K562 (cell line): ENCODE data around the gene DCXR. TPM values are rescaled to one million over a fixed set of nuclear protein-coding genes. Genes with fewer than 3 reads are reported as not detected.

Experiments
- CHD2 ChIP-seq: IDR thresholded peaks from 2 replicates; pipeline ENCODE4 v1.6.1; 2011; ENCODE audit warnings: low read depth, low read length
- CTBP1 ChIP-seq: fragments of 450-650 bp; IDR thresholded peaks from 2 replicates; pipeline ENCODE4 v1.6.1; 2016; ENCODE audit warnings: borderline replicate concordance
- CTCF ChIP-seq, 3 experiments: IDR thresholded peaks in 2 of 3; conservative IDR thresholded peaks in 1 of 3; 2 replicates each; pipeline ENCODE4 v1.5.1; 2011 to 2012; ENCODE audit warnings: low read length in 3 of 3, mild to moderate bottlenecking in 3 of 3, control low read depth in 2 of 3, improper control_type of control experiment in 1 of 3, inconsistent platforms in 1 of 3, low read depth in 1 of 3, mixed read lengths in 1 of 3, moderate library complexity in 1 of 3; ENCODE audit not compliant: insufficient read depth in 2 of 3
- EGR1 ChIP-seq: fragments of 450-650 bp; conservative IDR thresholded peaks from 2 replicates; pipeline ENCODE4 v1.6.1; 2017; ENCODE audit warnings: mild to moderate bottlenecking
- ETV6 ChIP-seq, 3 experiments: fragments of 150-350 bp in 1 of 3; sonication (generic) in 1 of 3; formaldehyde crosslinking in 1 of 3; IDR thresholded peaks; 2 replicates each; pipeline versions ENCODE4 v1.6.1 to v1.8.0; 2014 to 2022; ENCODE audit warnings: borderline replicate concordance in 2 of 3, low read depth in 2 of 3, antibody characterized with exemption in 1 of 3, low read length in 1 of 3, mild to moderate bottlenecking in 1 of 3, missing genetic modification reagents in 1 of 3
- LEF1 ChIP-seq: fragments of 450-650 bp; IDR thresholded peaks from 2 replicates; pipeline ENCODE4 v1.6.1; 2016; ENCODE audit warnings: mild to moderate bottlenecking
- MTA1 ChIP-seq: fragments of 450-650 bp; IDR thresholded peaks from 2 replicates; pipeline ENCODE4 v1.6.1; 2017; ENCODE audit warnings: borderline replicate concordance
- MYC ChIP-seq, 2 experiments: fragments of 250-450 bp in 1 of 2; sonication (Bioruptor Pico) in 1 of 2; IDR thresholded peaks; 2 replicates each; pipeline versions ENCODE4 v1.5.1 to v1.6.1; 2012 to 2021; ENCODE audit warnings: low read depth in 2 of 2, borderline replicate concordance in 1 of 2, improper control_type of control experiment in 1 of 2, low read length in 1 of 2, mild to moderate bottlenecking in 1 of 2, moderate library complexity in 1 of 2
- MYNN ChIP-seq, 2 experiments: sonication (generic); formaldehyde crosslinking in 1 of 2; IDR thresholded peaks; 2 replicates each; pipeline versions ENCODE4 v1.5.0 to v1.6.1; 2016 to 2020; ENCODE audit warnings: antibody characterized with exemption in 1 of 2, missing genetic modification reagents in 1 of 2
- NEUROD1 ChIP-seq: fragments of 150-350 bp; IDR thresholded peaks from 2 replicates; pipeline ENCODE4 v1.6.1; 2014; ENCODE audit warnings: borderline replicate concordance, low read length, low read depth; ENCODE audit not compliant: partially characterized antibody
- PRPF4 ChIP-seq: fragments of 200-400 bp; formaldehyde crosslinking; IDR thresholded peaks from one replicate; pipeline ENCODE4 v1.6.1; 2017; ENCODE audit warnings: low read length, low read depth, mild to moderate bottlenecking; ENCODE audit not compliant: insufficient read depth, poor library complexity, severe bottlenecking
- SIN3B ChIP-seq: fragments of 450-650 bp; IDR thresholded peaks from 2 replicates; pipeline ENCODE4 v1.6.1; 2017; ENCODE audit warnings: low read depth, mild to moderate bottlenecking, moderate library complexity
- SOX6 ChIP-seq: fragments of 450-650 bp; IDR thresholded peaks from 2 replicates; pipeline ENCODE4 v1.6.1; 2014; ENCODE audit warnings: mild to moderate bottlenecking
- SUPT5H ChIP-seq: fragments of 450-650 bp; IDR thresholded peaks from 2 replicates; pipeline ENCODE4 v1.6.1; 2016
- TARDBP ChIP-seq: fragments of 450-650 bp; IDR thresholded peaks from 2 replicates; pipeline ENCODE4 v1.6.1; 2016
- TOE1 ChIP-seq, 2 experiments: fragments of 450-650 bp in 1 of 2; sonication (generic) in 1 of 2; formaldehyde crosslinking in 1 of 2; IDR thresholded peaks; 2 replicates each; pipeline versions ENCODE4 v1.7.1 to v1.8.0; 2016 to 2022; ENCODE audit warnings: borderline replicate concordance in 2 of 2, mild to moderate bottlenecking in 2 of 2, antibody characterized with exemption in 1 of 2, inconsistent platforms in 1 of 2, low read depth in 1 of 2, missing genetic modification reagents in 1 of 2, moderate library complexity in 1 of 2
- ZBTB49 ChIP-seq: sonication (generic); formaldehyde crosslinking; IDR thresholded peaks from 2 replicates; pipeline ENCODE4 v1.8.0; 2022; ENCODE audit warnings: missing genetic modification reagents, mild to moderate bottlenecking, borderline replicate concordance
- polyA plus RNA-seq, 8 experiments: library from polyadenylated mRNA; depleted of rRNA in 4 of 8; stranded (reverse) in 5 of 8; unstranded in 3 of 8; fragments of >200 nt; fragmentation: Nextera tagmentation in 2 of 8; fragmentation: Illumina TruSeq in 1 of 8; extraction: Ambion mirVana in 2 of 8; extraction: Trizol in 1 of 8; gene quantifications; 2 replicates each; pipeline versions ENCODE4 v1.2.1 to v1.2.3, GENCODE V29; 2011 to 2014; ENCODE audit warnings: inconsistent platforms in 1 of 8, missing spikeins in 1 of 8
- total RNA-seq, 7 experiments: library from RNA; depleted of rRNA in 6 of 7; stranded (reverse); fragments of >200 nt in 6 of 7; fragmentation: Illumina TruSeq in 2 of 7; extraction: Trizol in 2 of 7; gene quantifications; 2 replicates each; pipeline versions ENCODE4 v1.2.1 to v1.2.3, GENCODE V29; 2011 to 2021; ENCODE audit warnings: low replicate concordance in 1 of 7

The DCXR gene
- total and polyA plus RNA-seq, 9 of the 15 experiments (the other 6 are each of a cell fraction or from before 2014, with no cell fraction given), result 21.3 to 274 (median 156) TPM

DNA sequence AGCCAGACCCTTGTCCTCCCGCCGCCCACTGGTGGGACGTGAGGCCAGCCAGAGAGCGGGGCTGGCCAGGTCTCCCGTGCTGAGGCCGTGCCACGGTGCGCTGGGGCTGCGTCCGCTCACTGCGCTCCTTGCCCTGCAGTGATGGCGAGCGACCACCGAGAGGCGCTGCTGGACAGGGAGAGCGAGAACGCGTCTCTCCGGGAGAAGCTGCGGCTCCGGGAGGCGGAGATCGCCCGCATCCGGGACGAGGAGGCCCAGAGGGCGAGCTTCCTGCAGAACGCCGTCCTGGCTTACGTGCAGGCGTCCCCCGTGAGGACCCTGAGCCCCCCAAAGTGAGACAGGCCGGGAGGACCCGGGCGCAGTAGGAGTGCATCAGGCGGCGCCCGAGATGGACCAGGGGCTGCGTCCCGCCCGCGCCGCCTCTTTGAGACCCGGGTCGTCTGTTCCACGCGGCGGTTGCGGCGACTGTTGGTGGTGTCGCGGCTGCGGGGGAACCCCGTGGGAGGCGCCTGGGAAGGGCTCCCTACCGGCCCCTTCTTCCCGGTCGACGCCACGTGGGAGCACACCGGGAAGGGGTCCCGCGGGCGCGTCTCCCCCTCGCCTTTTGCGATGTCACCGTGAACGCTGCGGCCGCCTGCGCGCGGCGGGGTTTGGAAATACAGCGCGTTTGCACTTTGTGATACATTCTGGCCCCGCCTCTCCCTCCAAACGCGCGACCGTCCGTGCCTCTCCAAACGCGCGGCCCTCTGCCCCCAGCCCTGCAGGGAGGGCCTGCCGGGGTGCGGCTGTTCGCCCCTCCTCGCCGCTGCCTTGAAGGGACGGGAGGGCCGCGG is 6.8 kb downstream of the DCXR start (continued):
- TF ChIP-seq ZBTB49 (no peak), NEUROD1 (peak; percentile 49), CHD2 (no peak), SUPT5H (peak; percentile 59; the same call in 1 of the 2 replicates), EGR1 (peak; percentile 35), ETV6 (IDR thresholded peaks at IDR 0.05; ENCODE audit: borderline replicate concordance in 1 of 2, low read depth in 2 of 2, low read length in 1 of 2) (no peak), ETV6 (CRISPR knock-in tag; IDR thresholded peaks at IDR 0.05; ENCODE audit: borderline replicate concordance) (0 out of 2 replicates have a peak, but pooled peaks have one; percentile 23), SIN3B (peak; percentile 48; the same call in 1 of the 2 replicates), LEF1 (0 out of 2 replicates have a peak, but pooled peaks have one; percentile 21), MYC (IDR thresholded peaks at IDR 0.05; ENCODE audit: low read depth, low read length) (peak; percentile 20; the same call in 1 of the 2 replicates), MYC (CRISPR knock-in tag; IDR thresholded peaks at IDR 0.05; ENCODE audit: borderline replicate concordance, low read depth) (peak; percentile 91; the same call in 1 of the 2 replicates), SOX6 (0 out of 2 replicates have a peak, but pooled peaks have one; percentile 22), CTBP1 (peak; percentile 96), TARDBP (no peak), MYNN (IDR thresholded peaks at IDR 0.05) (0 out of 2 replicates have a peak, but pooled peaks have one; percentile 11), MYNN (CRISPR knock-in tag; IDR thresholded peaks at IDR 0.05) (no peak), CTCF (IDR thresholded peaks at IDR 0.05 in 2 of 3, conservative IDR thresholded peaks at IDR 0.05 in 1 of 3; ENCODE audit: insufficient read depth in 2 of 3, low read depth in 1 of 3, low read length in 3 of 3) (peak; percentile 90 to 95 (median 94)), PRPF4 (no peak), MTA1 (peak; percentile 40), TOE1 (IDR thresholded peaks at IDR 0.05; ENCODE audit: borderline replicate concordance) (peak; percentile 39; the same call in 1 of the 2 replicates), TOE1 (CRISPR knock-in tag; IDR thresholded peaks at IDR 0.05; ENCODE audit: borderline replicate concordance, low read depth) (no peak)
